Stimulated activated CD4-positive, alpha-beta T cell treated with anti-CD3 and anti-CD28 coated beads, Interleukin-1b, Interleukin-23, amount 100 ng/mL, for 48 hours (primary cell): ENCODE data around the gene KIAA1210.
"Not testable (repeated sequence)": the region's sequence is repeated elsewhere in the genome, so short reads cannot be mapped to it uniquely, and the experiment has no call there.

Source experiments
- DNase-seq: peaks from one replicate; pipeline ENCODE4 v3.0.0-alpha.2; 2020

The KIAA1210 gene

DNA sequence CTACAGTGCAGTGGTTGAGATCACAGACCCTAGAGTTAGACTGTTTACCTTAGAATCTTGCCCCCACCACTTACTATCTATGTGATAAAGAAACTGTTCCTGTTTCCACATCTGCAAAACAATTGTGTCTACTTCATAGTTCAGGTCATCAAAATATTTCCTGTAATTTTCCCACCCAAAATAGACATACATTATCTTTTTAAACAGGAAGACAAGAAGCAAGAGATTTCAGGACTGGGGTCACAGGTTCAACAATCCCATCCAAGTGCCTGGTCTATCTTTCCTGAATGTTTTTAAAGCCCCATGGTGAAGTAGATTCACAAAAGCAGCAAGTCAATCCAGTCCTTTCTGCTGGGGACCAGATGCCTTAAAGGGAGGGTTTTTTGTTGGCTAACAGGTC is 96.6 kb downstream of the KIAA1210 start:
- no peak for DNase-seq

DNA sequence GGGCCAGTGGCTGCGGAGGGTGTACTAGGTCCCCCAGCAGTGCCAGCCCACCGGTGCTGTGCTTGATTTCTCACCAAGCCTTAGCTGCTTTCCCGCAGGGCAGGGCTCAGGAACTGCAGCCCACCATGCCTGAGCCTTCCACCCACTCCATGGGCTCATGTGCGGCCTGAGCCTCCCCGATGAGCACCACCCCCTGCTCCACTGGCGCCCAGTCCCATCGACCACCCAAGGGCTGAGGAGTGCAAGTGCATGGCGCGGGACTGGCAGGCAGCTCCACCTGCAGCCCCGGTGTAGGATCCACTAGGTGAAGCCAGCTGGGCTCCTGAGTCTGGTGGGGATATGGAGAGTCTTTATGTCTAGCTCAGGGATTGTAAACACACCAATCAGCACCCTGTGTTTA is 98.0 kb downstream of the KIAA1210 start:
- DNase-seq = not testable (repeated sequence)

DNA sequence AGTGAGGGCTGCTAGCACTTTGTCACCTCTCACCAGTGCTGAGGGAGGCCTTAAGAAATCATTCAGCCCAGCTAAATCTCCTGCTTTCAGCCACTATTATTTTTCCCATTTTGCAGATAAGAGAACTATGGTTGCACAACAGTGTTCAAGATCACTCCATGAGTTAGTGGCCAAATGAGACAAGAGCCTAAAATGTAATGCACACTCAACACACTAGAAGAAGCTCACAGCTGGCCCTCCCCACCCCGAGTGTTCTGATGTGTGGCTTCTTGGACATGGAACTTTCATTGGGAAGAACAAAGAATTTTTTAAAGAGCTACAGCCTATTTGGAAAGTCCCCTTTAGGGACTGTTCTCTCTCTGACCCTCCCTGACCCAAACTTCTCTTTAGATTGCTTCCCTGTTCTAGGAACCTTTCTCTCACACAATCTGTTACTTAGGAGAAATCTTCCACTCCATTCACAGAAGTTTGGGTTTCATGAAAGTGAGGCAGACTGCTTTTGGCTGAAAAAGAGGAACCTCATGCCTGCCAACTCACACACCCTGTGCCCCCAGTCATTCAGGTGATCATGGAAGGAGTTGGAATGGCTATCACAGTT is 98.8 kb downstream of the KIAA1210 start:
- DNase-seq = no peak
